Measurements from ENCODE around the gene ICAM2.

DNA sequence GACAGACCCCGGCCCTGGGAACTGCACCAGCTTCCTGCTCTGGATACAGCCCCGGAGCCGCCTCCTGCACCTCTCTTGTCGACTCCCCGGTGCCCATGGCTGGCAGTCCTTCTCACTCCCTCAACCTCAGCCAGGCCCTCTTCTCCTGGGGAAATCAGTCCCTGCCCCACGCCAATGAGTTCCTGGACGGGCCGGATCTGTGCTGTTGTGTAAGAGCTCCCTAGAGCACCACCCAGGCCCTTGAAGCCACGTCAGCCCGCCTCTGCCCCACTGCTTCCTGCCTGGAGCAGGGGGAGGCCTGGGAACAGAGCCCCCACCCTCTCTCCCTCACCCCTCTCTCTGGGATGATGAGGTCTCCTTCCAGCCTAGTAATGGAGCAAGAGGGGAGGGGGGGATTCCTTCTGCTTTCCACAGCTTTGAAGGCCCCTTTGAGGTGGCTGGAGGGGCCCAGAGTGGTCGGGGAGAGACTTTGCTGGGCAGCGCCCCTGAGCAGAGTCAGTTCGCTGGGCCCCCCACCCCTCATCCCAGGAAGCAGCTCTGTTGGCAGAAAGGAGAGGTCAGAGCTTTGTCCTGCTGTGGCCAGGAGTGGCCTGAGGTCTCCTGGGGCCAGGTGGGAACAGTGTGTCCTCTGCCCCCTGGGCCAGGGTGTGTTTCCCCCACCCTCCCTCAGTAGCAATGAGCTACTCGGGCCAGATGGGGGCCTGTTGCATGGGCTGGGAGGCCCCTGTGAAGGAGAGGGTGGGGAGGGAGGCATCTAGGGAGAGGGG is 18.5 kb downstream of the ICAM2 start:
- TF ChIP-seq TAF1 (IDR thresholded peaks at IDR 0.05; ENCODE audit: borderline replicate concordance, insufficient read depth, low read length): no peak
- TF ChIP-seq POLR2AphosphoS5 (IDR thresholded peaks at IDR 0.05; ENCODE audit: low read depth, low read length): no peak
- TF ChIP-seq, protein P1, sequence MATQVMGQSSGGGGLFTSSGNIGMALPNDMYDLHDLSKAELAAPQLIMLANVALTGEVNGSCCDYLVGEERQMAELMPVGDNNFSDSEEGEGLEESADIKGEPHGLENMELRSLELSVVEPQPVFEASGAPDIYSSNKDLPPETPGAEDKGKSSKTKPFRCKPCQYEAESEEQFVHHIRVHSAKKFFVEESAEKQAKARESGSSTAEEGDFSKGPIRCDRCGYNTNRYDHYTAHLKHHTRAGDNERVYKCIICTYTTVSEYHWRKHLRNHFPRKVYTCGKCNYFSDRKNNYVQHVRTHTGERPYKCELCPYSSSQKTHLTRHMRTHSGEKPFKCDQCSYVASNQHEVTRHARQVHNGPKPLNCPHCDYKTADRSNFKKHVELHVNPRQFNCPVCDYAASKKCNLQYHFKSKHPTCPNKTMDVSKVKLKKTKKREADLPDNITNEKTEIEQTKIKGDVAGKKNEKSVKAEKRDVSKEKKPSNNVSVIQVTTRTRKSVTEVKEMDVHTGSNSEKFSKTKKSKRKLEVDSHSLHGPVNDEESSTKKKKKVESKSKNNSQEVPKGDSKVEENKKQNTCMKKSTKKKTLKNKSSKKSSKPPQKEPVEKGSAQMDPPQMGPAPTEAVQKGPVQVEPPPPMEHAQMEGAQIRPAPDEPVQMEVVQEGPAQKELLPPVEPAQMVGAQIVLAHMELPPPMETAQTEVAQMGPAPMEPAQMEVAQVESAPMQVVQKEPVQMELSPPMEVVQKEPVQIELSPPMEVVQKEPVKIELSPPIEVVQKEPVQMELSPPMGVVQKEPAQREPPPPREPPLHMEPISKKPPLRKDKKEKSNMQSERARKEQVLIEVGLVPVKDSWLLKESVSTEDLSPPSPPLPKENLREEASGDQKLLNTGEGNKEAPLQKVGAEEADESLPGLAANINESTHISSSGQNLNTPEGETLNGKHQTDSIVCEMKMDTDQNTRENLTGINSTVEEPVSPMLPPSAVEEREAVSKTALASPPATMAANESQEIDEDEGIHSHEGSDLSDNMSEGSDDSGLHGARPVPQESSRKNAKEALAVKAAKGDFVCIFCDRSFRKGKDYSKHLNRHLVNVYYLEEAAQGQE (IDR thresholded peaks at IDR 0.05; ENCODE audit: insufficient read depth in 1 of 2, low read depth in 2 of 2, low read length in 2 of 2): no peak
- no peak for TF ChIP-seq SIN3A (IDR thresholded peaks at IDR 0.05; ENCODE audit: borderline replicate concordance, insufficient read depth, low read length)
- no peak for TF ChIP-seq FOXP2 (optimal IDR thresholded peaks at IDR 0.05; ENCODE audit: borderline replicate concordance, extremely low read depth, extremely low read length, insufficient read depth)
